GM19324 (cell line): ENCODE data around the gene PLEKHA7.

Experiments
- ATAC-seq: cut with Tn5 transposase; IDR thresholded peaks from one replicate; pipeline ENCODE4 v1.9.1; 2021; ENCODE audit warnings: mild to moderate bottlenecking, moderate library complexity; ENCODE audit not compliant: unreplicated experiment, low FRiP score

The PLEKHA7 gene

GRCh38 chr11:16815047-16815767 is 199.0 kb downstream of the PLEKHA7 start:
- ATAC-seq: no peak

- no peak for ATAC-seq
Measured at GRCh38 chr11:16814410-16815046, 199.7 kb downstream of the PLEKHA7 start.

- ATAC-seq: no peak
Measured at GRCh38 chr11:16813126-16813525, 201.1 kb downstream of the PLEKHA7 start.

GRCh38 chr11:16812274-16812673 is 201.9 kb downstream of the PLEKHA7 start:
- ATAC-seq: no peak

GRCh38 chr11:16811136-16812020 is 202.8 kb downstream of the PLEKHA7 start:
- ATAC-seq: no peak

- ATAC-seq: no peak
Measured at GRCh38 chr11:16809886-16810668, 204.1 kb downstream of the PLEKHA7 start.

- no peak for ATAC-seq
Measured at GRCh38 chr11:16807306-16807705, 206.9 kb downstream of the PLEKHA7 start.

GRCh38 chr11:16806791-16807190 is 207.4 kb downstream of the PLEKHA7 start:
- ATAC-seq: no peak

GRCh38 chr11:16805938-16806337 is 208.3 kb downstream of the PLEKHA7 start:
- no peak for ATAC-seq

- ATAC-seq: no peak
Measured at GRCh38 chr11:16804104-16804947, 209.9 kb downstream of the PLEKHA7 start.

GRCh38 chr11:16801288-16801980 is 212.8 kb downstream of the PLEKHA7 start:
- no peak for ATAC-seq

GRCh38 chr11:16800382-16800781 is 213.8 kb downstream of the PLEKHA7 start:
- no peak for ATAC-seq

- no peak for ATAC-seq
Measured at GRCh38 chr11:16799890-16800289, 214.3 kb downstream of the PLEKHA7 start.

- no peak for ATAC-seq
Measured at GRCh38 chr11:16799221-16799620, 215.0 kb downstream of the PLEKHA7 start.

- no peak for ATAC-seq
Measured at GRCh38 chr11:16797776-16798175, 216.4 kb downstream of the PLEKHA7 start.

GRCh38 chr11:16796311-16796710 is 217.9 kb downstream of the PLEKHA7 start:
- no peak for ATAC-seq

- no peak for ATAC-seq
Measured at GRCh38 chr11:16795146-16795545, 219.1 kb downstream of the PLEKHA7 start.

GRCh38 chr11:16794047-16794818 is 220.0 kb downstream of the PLEKHA7 start:
- ATAC-seq: no peak
